ENCODE data around the gene NUP54. TPM values are rescaled to one million over a fixed set of nuclear protein-coding genes. Genes with fewer than 3 reads are reported as not detected.

NUP54 gene
- total RNA-seq, 2 donors from 2014 or later, result 31.5 to 35.3 TPM

DNA sequence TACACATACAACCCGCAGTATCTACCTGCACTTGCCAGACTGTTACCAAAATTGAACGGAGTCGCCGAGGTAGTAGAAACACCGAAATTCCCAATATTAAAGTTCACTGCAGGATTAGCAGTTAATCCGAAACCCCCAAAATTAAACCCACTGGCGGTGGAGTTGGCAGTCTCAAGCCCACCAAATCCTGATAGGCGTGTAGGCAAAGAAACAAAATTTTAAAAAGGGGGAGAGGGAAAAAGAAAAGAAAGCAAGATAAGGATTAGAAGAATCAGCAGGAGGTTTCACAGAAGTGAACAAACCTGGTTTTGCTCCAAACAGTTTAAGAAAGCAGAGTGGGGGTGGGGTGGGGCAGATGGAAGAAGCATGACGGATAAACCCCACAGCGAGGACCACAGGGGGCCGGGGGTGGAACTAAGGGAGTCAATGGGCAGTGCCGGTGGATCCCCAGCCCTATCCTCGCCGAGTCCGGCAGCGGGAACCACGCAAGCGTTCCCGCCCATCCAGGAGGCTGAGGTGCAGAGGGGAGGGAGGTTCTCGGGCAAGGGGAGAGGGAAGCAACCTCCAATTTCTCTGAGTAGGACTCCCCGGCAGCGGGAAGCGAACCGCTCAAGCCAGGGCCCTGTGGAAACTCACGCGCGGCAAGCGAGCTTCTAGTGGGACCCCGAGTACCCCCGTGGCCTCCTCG lies 599 bp downstream of the NUP54 start:
- intact Hi-C loops (cut with DNase I), result no loop called here
- Histone ChIP-seq H3K27me3 (no peaks in the 10 kb centered on the region), H3K27ac (peak overlapping the region; percentile 86), H3K4me1 (peaks cover 4% of the 10 kb centered on the region), H3K4me3 (peak overlapping the region; percentile 95), H3K9ac (ENCODE audit: low read depth in 2 of 2, low read length in 2 of 2) (peak overlapping the region; percentile 90 to 92), H3K9me3 (no peaks in the 10 kb centered on the region), H3K36me3 (no peaks in the 10 kb centered on the region)
- peak; percentile 73 for DNase-seq
- TF ChIP-seq, protein P1, sequence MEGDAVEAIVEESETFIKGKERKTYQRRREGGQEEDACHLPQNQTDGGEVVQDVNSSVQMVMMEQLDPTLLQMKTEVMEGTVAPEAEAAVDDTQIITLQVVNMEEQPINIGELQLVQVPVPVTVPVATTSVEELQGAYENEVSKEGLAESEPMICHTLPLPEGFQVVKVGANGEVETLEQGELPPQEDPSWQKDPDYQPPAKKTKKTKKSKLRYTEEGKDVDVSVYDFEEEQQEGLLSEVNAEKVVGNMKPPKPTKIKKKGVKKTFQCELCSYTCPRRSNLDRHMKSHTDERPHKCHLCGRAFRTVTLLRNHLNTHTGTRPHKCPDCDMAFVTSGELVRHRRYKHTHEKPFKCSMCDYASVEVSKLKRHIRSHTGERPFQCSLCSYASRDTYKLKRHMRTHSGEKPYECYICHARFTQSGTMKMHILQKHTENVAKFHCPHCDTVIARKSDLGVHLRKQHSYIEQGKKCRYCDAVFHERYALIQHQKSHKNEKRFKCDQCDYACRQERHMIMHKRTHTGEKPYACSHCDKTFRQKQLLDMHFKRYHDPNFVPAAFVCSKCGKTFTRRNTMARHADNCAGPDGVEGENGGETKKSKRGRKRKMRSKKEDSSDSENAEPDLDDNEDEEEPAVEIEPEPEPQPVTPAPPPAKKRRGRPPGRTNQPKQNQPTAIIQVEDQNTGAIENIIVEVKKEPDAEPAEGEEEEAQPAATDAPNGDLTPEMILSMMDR (IDR thresholded peaks at IDR 0.05), result no peak

DNA sequence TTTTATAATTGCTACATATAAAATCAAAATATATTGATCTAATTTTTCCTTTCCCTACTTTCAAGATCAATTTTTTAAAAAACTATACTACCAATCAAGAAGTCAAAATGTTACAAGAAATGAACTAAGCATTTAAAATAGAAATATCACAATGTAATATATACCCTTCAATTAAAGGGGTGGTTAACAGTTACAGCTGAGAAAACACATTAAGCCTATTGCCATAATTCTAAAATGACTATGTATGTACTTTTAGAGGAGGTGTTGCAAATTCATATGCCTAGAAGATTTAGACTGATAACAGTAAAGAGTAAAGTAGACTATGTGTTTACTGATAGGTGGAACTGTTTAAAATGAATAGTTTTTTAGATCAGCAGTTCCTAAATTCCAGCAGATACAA lies 3.7 kb downstream of the NUP54 start:
- intact Hi-C loops (cut with DNase I), result no loop called here

DNA sequence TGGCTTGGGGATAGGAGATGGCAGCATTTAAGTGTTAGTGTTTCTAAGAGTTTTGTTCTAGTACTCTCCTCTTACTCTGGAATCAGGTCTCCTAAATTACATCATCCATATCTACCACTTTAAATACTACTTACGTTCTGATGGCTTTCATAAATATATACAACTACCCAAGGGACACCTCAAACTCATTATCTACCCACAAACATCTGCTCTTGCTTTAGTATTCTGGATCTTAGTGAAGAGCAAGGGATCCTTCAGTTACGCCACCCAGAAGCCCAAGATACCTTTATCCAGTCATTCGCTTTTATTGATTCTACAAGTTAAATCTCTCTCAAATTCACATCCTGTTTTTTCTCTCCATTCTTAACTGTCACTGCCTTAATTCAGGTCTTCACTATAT lies 7.0 kb downstream of the NUP54 start:
- Histone ChIP-seq H3K9ac (ENCODE audit: low read depth in 2 of 2, low read length in 2 of 2) (no peak overlapping the region), H3K27me3 (no peaks in the 10 kb centered on the region), H3K27ac (no peak overlapping the region), H3K4me3 (no peak overlapping the region), H3K9me3 (no peaks in the 10 kb centered on the region), H3K36me3 (peaks cover 6% of the 10 kb centered on the region), H3K4me1 (no peaks in the 10 kb centered on the region)
- intact Hi-C loops (cut with DNase I), result no loop called here
- TF ChIP-seq, protein P1 (IDR thresholded peaks at IDR 0.05), result no peak
- no peak for DNase-seq

More for the DNA sequence above, 3.7 kb downstream of the NUP54 start:
- H3K27ac ChIP-seq, result no peak overlapping the region
- H3K4me1 ChIP-seq, result peaks cover 4% of the 10 kb centered on the region
- no peak for DNase-seq
- TF ChIP-seq, protein P1 (IDR thresholded peaks at IDR 0.05), result no peak
- no peaks in the 10 kb centered on the region for H3K27me3 ChIP-seq
- no peaks in the 10 kb centered on the region for H3K9me3 ChIP-seq
- H3K4me3 ChIP-seq, result no peak overlapping the region
- H3K9ac ChIP-seq (ENCODE audit: low read depth in 2 of 2, low read length in 2 of 2), result no peak overlapping the region
- no peaks in the 10 kb centered on the region for H3K36me3 ChIP-seq

DNA sequence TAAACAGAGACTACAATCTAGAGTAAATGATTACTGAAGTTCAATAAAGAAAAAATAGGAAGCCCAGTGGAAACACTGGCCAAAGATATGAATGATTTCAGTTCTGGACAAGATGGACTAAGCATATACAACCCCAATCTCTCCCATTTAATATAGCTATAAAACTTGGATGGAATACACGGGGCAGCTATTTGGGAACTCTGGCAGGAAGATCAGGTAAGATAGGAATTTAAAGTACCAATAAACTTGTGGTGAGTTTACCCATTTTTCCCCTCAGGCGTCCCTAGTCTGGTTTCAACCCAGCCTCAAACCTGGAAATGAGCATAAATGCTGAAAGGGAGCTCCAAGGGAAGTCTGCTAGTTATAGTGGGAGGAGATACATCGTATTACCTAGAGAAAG lies 20.4 kb downstream of the NUP54 start:
- Histone ChIP-seq H3K36me3 (no peaks in the 10 kb centered on the region), H3K27ac (no peak overlapping the region), H3K4me3 (no peak overlapping the region), H3K4me1 (no peaks in the 10 kb centered on the region), H3K9me3 (no peaks in the 10 kb centered on the region), H3K9ac (ENCODE audit: low read depth in 2 of 2, low read length in 2 of 2) (no peak overlapping the region), H3K27me3 (no peaks in the 10 kb centered on the region)
- DNase-seq, result no peak
- intact Hi-C loops (cut with DNase I), result no loop called here
- TF ChIP-seq, protein P1 (IDR thresholded peaks at IDR 0.05), result no peak

DNA sequence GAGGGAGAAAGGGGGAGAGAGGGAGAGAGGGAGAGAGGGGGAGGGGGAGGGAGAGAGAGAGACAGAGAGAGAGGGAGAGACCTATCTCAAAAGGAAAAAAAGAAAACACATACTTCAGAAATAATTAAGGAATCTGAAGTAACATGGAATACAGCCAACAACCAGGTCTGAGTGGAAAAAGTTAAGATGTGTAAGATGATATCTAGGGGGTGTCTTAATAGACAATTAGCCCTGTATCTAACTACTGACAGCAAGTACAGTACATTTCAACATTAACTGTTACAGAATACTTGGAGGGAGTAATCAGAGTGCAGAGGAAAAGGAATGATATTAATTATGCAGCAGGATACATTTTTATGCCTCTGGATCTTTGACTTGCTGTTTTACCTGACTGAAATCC lies 22.4 kb downstream of the NUP54 start:
- no peaks in the 10 kb centered on the region for H3K36me3 ChIP-seq

More for the DNA sequence above, 22.4 kb downstream of the NUP54 start:
- no peaks in the 10 kb centered on the region for H3K4me1 ChIP-seq
- H3K27me3 ChIP-seq, result no peaks in the 10 kb centered on the region
- DNase-seq, result no peak
- no peak overlapping the region for H3K4me3 ChIP-seq
- no peak overlapping the region for H3K9ac ChIP-seq (ENCODE audit: low read depth in 2 of 2, low read length in 2 of 2)
- intact Hi-C loops (cut with DNase I), result no loop called here
- H3K27ac ChIP-seq, result no peak overlapping the region
- no peaks in the 10 kb centered on the region for H3K9me3 ChIP-seq
- TF ChIP-seq, protein P1 (IDR thresholded peaks at IDR 0.05), result no peak
